Measurements from ENCODE around the gene HTR4. TPM values are rescaled to one million over a fixed set of nuclear protein-coding genes. Genes with fewer than 3 reads are reported as not detected.

The HTR4 gene
- total RNA-seq, 1 experiment from 2014 or later: not detected

- DNase-seq: no peak
- Histone ChIP-seq H3K27ac (ENCODE audit: insufficient read length, low read depth, low read length) (no peak overlapping the region), H2BK12ac (ENCODE audit: insufficient read length, low read depth, low read length) (no peak overlapping the region), H2BK20ac (ENCODE audit: low read depth, low read length, poor library complexity, severe bottlenecking) (no peak overlapping the region), H3K23ac (ENCODE audit: insufficient read length, low read depth, low read length) (no peak overlapping the region), H4K91ac (ENCODE audit: insufficient read length, low read depth, low read length) (no peak overlapping the region), H3K4me1 (ENCODE audit: insufficient read depth, low read length) (no peaks in the 10 kb centered on the region), H3K4ac (ENCODE audit: low read depth, low read length) (no peak overlapping the region), H2BK5ac (ENCODE audit: insufficient read length, low read length) (no peak overlapping the region), H3K23me2 (ENCODE audit: insufficient read length, low read depth, low read length, poor library complexity, severe bottlenecking) (no peaks in the 10 kb centered on the region), H2AK5ac (ENCODE audit: insufficient read length, low read length) (no peak overlapping the region), H3K4me2 (ENCODE audit: insufficient read depth, insufficient read length, low read length) (no peak overlapping the region), H2AFZ (ENCODE audit: low read length) (no peak overlapping the region), H3K9me3 (ENCODE audit: control insufficient read depth, low read depth, low read length) (no peaks in the 10 kb centered on the region), H3K9ac (ENCODE audit: extremely low read depth, insufficient read length, low read length) (no peak overlapping the region), H4K8ac (replicated peaks; ENCODE audit: insufficient read length, low read depth, low read length) (no peak overlapping the region), H2BK15ac (ENCODE audit: low read depth, low read length) (no peak overlapping the region), H3K79me2 (ENCODE audit: insufficient read depth, low read length) (no peaks in the 10 kb centered on the region), H3K79me1 (ENCODE audit: insufficient read depth, low read depth, low read length, poor library complexity, severe bottlenecking) (no peaks in the 10 kb centered on the region), H3K14ac (ENCODE audit: insufficient read depth, low read length) (no peak overlapping the region), H3K18ac (ENCODE audit: insufficient read length, low read depth, low read length) (no peak overlapping the region), H3T11ph (ENCODE audit: low read length) (no peak overlapping the region), H3K27me3 (ENCODE audit: insufficient read depth, low read length) (no peaks in the 10 kb centered on the region), H3K56ac (ENCODE audit: insufficient read length, low read depth, low read length) (no peak overlapping the region), H2BK120ac (ENCODE audit: low read depth, low read length, poor library complexity, severe bottlenecking) (no peak overlapping the region), H4K5ac (ENCODE audit: insufficient read length, low read depth, low read length) (no peak overlapping the region), H4K20me1 (ENCODE audit: control insufficient read depth, insufficient read depth, insufficient read length) (no peaks in the 10 kb centered on the region)
- no peaks in the 10 kb centered on the region; the same call in none of the 2 replicates for H3K27me3 Mint-ChIP-seq (ENCODE audit: low read depth)
- WGBS (ENCODE audit: extremely low coverage, insufficient read length, low lambda C conversion rate): no CpG with 5 or more reads among the region's 2 CpGs
- H3K9me3 Mint-ChIP-seq: no peaks in the 10 kb centered on the region
- TF ChIP-seq, protein P1, sequence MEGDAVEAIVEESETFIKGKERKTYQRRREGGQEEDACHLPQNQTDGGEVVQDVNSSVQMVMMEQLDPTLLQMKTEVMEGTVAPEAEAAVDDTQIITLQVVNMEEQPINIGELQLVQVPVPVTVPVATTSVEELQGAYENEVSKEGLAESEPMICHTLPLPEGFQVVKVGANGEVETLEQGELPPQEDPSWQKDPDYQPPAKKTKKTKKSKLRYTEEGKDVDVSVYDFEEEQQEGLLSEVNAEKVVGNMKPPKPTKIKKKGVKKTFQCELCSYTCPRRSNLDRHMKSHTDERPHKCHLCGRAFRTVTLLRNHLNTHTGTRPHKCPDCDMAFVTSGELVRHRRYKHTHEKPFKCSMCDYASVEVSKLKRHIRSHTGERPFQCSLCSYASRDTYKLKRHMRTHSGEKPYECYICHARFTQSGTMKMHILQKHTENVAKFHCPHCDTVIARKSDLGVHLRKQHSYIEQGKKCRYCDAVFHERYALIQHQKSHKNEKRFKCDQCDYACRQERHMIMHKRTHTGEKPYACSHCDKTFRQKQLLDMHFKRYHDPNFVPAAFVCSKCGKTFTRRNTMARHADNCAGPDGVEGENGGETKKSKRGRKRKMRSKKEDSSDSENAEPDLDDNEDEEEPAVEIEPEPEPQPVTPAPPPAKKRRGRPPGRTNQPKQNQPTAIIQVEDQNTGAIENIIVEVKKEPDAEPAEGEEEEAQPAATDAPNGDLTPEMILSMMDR (conservative IDR thresholded peaks at IDR 0.05): no peak
- no peaks in the 10 kb centered on the region; a peak in 1 of 7 replicates for H3K36me3 Mint-ChIP-seq (ENCODE audit: insufficient read depth in 1 of 3, low read depth in 3 of 3)
- no peak overlapping the region for H3K27ac Mint-ChIP-seq
- peaks cover 25 to 26% of the 10 kb centered on the region in 2 experiments for H3K4me1 Mint-ChIP-seq
- H3K4me3 Mint-ChIP-seq: no peak overlapping the region
Observed at GRCh38 chr5:148583421-148583965, 70.8 kb downstream of the HTR4 start.
